ENCODE results near the gene COL4A1.

Gene COL4A1

GRCh38 chr13:110297011-110297410 lies 9.9 kb downstream of the COL4A1 start:
- DNase-seq (ENCODE audit: low read depth in 2 of 3, low spot score in 2 of 3) = no peak

GRCh38 chr13:110294622-110295021 lies 12.3 kb downstream of the COL4A1 start:
- no peak for DNase-seq (ENCODE audit: low read depth in 2 of 3, low spot score in 2 of 3)

- no peak for DNase-seq (ENCODE audit: low read depth in 2 of 3, low spot score in 2 of 3)
Observed at GRCh38 chr13:110294146-110294545, 12.8 kb downstream of the COL4A1 start.

DNA sequence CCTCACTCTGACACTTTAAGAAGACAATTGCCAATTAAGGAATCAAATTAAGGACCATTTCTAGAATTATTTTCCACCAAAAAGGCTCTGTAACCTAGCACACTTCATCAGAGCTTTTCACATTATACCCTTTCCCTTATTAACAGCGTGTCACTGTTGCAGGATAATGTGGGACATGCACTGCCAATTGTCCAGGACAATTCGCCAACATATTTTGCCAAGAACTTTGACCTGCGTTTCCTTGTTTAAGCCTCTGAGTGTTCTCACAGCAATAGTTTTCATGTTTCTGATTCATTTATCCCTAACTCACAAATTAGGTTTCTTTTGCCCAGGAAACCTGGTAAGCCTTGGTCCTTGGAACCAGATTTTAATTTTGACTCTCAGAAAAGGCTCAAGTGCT lies 13.3 kb downstream of the COL4A1 start:
- no peak for DNase-seq (ENCODE audit: low read depth in 2 of 3, low spot score in 2 of 3)

DNA sequence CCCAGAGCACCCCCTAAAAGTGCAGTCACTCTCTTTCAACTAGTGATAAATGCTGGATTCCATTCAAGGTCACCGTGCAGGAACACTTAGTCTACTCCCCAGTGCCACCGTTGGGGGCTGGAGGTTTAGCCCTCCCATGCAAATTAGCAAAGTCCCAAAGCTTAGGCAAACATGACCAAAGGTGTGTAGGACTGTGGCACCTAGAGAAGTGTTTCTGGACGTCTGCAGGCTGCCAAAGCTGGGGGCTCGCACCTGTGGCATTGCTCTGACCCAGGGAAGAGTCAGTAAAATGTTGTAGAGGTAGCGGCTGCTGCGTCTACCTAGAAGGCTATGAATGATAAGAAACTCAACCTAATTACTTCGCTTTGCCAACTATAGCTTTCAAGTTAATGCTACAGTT lies 13.9 kb downstream of the COL4A1 start:
- no peak for DNase-seq (ENCODE audit: low read depth in 2 of 3, low spot score in 2 of 3)

DNA sequence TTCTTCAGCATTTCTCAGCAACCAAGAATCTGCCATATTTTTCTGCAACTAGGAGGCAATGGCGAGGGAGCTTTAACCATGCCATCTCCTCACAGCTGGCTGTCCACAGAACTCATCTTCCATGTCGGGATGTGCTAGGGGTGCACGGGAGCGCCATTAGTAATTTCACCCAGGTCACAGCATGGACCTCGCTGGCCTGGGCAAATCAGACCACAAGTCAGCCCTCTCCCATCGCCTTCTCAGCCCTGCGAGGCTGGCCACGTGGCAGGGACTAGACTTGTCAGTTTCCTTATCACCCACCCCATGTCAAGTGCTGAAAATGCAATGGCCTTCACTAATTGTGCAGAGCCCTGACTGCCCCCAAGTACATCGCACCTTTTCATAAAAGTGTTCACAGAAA lies 15.7 kb downstream of the COL4A1 start:
- no peak for DNase-seq (ENCODE audit: low read depth in 2 of 3, low spot score in 2 of 3)

- no peak for DNase-seq (ENCODE audit: low read depth in 2 of 3, low spot score in 2 of 3)
Observed at GRCh38 chr13:110290826-110291225, 16.1 kb downstream of the COL4A1 start.

DNA sequence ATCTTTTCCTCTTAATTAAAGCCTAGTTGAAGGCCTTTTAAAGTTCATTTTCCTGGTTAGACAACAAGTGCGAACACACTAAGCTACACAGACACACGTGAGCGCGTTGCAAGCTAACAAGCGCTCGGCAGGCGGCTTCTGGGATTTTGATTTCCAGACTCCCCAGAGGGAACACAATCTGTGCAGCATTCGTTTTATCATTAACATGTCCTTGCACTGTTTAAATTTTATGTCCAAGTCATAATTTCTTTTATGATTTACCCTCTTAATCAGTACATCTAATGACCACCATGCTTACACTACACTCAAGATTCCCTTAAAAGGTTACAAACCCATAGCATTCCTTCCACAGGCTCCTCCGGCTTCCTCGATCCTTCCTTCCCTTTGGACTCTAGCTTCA lies 16.8 kb downstream of the COL4A1 start:
- no peak for DNase-seq (ENCODE audit: low read depth in 2 of 3, low spot score in 2 of 3)

DNA sequence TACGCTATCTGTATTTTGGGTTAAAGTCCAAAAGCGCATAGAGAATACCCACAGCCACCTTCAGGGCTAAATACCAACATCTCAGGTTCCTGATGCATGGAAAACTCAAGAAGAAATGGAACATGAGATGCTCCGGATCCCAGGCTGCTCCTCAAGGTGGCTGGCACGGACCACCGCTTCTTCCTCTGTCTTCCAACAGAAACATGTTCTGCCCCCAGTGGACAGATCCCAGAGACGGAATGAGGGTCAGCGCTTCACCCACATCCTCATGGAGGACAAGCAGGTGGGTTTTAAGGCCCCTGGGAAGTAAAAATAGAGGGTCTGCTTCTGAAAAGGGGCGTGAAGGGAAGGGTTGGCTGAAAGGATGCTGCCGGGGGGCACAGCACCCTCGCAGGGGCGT lies 17.3 kb downstream of the COL4A1 start:
- no peak for DNase-seq (ENCODE audit: low read depth in 2 of 3, low spot score in 2 of 3)

DNA sequence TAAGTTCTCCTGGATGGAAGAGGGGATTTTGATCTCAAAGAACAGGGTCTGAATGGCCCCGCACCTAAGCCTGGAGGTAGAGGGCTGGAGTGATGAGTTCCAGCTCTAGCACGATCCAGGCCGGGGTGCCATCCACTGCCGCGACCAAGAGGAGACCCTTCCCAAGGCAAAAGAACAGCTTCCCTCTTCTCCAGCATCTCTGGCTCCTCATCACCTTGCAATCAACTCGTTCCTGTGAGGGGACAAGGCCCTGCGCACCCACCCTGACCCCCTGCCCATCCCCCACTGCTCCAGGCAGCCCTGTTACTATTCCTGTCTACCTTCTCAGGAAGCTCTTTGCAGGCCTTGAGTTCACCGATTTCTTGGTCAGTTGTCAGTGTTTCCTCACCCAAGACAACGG lies 17.8 kb downstream of the COL4A1 start:
- no peak for DNase-seq (ENCODE audit: low read depth in 2 of 3, low spot score in 2 of 3)

DNA sequence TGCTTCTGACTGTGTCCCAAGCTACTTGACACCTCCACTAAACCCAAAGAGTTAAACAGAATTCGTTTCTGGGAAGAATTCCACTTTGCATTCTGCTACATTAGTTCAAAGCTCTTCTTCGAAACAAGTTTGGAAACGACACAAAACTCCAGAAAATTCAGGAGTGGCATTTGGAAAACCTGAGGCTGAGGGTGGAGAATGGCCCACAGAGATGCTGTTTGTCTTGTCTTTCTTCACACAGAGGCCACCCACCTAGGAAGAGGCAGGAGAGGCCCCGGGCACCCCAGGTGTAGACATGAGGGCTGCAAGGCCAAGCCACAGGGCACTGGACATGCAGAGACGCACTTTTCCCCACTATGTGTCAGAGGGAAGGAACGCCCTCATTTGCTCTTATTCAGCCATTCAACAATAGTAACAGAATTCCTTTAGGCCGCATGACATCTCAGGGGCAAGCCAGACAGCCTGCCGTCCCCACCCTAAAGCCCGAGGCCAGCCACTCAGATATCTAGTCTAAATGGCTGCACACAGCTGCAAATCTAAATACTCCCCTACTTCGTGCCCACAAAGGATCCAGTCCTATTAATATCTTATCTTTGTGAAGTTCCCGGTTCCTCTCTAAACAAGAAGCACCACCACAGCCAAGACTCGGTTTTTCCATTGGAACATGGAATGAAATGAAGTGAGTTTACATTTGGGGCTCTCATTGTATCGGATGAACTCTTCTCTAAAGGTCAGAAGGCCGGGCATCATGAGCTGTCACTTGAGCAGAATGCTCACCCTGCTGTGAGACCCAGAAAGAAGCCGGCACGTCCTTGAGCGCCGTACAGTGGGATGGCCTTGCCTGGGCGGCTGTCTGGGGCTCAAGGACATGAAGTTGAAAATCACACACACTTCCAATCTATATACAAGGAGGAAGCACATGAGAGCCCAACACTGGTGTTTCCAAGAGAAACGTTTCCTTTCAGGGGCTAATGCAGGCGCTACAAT lies 19.8 kb downstream of the COL4A1 start:
- DNase-seq (ENCODE audit: low read depth in 2 of 3, low spot score in 2 of 3) = no peak

GRCh38 chr13:110285991-110286832 lies 20.7 kb downstream of the COL4A1 start:
- DNase-seq (ENCODE audit: low read depth in 2 of 3, low spot score in 2 of 3) = no peak

DNA sequence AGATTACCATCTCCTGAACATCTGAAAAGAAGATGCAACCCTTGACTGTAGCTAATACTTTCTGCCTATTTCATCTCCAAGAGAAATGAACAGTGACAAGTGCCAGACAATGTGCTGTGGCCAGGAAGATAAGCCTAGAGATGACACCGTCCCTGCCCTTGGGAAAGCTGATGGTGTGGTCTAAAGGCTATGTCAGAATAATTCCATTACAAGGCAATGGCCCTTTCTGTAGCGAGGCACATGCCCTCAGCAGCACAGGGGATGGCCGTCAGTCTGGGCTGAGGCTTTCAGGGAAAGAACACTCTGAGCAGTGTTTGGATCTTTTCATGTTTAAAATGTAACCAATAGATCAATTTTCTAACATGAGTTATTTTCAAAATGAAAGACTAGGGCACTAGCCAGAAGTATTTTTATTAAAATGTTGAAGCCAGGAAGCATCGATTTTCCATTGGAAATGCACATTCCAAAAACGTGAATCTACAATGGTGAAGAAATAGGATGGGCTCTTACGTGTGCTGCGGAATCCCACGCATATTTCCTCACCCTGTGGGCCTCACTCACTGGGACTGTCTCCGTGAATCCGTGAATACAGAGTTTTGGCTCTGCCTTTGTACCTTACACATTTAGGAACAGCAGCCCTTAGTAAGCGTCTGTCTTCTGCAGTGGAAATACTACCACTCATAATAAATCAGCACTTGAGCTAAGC lies 22.0 kb downstream of the COL4A1 start:
- no peak for DNase-seq (ENCODE audit: low read depth in 2 of 3, low spot score in 2 of 3)

DNA sequence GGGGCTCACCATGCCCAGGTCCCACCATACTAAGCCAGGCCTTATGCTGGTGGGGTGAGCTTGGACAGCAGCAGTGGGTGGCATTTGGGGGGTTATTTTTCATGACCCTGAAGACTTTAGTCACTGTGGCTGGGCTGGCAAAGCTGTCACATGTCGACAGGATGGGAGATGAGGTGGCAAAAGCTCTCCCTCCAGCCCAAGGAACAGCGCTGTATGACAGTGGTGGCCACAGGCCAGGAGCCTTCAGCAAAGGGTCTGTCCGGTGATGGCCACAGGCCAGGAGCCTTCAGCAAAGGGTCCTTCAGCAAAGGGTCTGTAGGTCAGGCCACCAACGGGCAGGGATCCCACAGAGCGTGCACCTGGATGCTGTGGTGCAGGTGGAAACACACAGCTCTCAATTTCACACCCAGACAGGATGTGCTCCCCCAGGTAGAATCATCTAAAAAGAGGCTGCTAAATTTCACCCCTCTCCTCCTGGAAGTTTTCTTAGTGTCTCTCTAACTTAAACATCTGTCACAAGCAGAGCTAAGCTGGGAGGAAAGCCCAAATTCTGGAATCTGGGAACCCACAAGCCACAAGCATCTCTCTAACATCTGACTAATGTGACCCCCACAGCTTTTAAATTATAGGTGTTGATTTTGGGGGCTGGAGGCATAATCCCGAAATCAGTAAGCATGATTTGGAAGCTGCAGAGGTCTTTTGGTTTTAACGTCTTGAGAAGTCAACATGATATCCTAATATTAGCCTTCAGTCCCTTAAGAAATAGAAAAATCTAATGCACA lies 23.0 kb downstream of the COL4A1 start:
- no peak for DNase-seq (ENCODE audit: low read depth in 2 of 3, low spot score in 2 of 3)

GRCh38 chr13:110282316-110282841 lies 24.6 kb downstream of the COL4A1 start:
- DNase-seq (ENCODE audit: low read depth in 2 of 3, low spot score in 2 of 3) = no peak

- DNase-seq (ENCODE audit: low read depth in 2 of 3, low spot score in 2 of 3) = no peak
Observed at GRCh38 chr13:110281736-110282135, 25.2 kb downstream of the COL4A1 start.

DNA sequence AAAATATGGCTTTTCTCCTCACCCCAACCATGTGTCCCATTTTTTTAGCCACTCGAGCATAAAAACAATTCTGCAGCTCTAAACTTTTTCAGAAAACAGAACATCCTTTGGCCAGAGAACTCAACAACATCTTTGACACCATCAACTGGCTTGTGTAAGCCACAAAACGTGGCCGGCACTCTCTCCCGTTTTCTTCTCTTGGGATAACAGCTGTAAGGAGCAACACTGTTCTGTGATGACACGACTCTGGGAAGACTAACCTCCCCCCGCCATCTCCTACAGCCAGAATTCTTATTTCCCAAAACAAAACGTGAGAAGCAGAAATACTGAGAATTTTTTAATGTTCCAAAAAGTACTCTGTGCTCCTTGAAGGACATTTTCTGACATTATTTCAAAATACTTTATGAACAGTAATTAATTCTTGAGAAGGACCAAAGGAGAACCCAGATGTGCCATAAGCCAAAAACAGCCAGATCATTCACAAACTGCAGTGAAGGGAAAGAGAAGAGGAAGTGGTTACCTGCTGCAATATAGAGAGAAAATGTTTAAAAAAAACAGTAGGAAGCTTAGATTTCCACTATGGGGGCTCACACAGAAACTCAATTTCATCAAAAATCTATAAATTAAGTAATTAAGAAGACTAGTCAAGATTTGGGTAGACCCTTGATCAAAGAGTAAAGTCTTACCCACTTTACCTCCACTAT lies 25.8 kb downstream of the COL4A1 start:
- no peak for DNase-seq (ENCODE audit: low read depth in 2 of 3, low spot score in 2 of 3)

- no peak for DNase-seq (ENCODE audit: low read depth in 2 of 3, low spot score in 2 of 3)
Observed at GRCh38 chr13:110280231-110280813, 26.6 kb downstream of the COL4A1 start.

GRCh38 chr13:110279684-110280083 lies 27.3 kb downstream of the COL4A1 start:
- no peak for DNase-seq (ENCODE audit: low read depth in 2 of 3, low spot score in 2 of 3)
